Activated T-cell treated with anti-CD3 and anti-CD28 coated beads, Interleukin-2, amount 50 U/mL, for 72 hours (primary cell): ENCODE measurements around the gene PLB1. TPM values are rescaled to one million over a fixed set of nuclear protein-coding genes. Genes with fewer than 3 reads are reported as not detected.

Experiments
- ATAC-seq, 2 donors: fragments of 150-1000 bp; cut with Tn5 transposase; replicated peaks in 1 of 2; 2 replicates each; pipeline ENCODE4 v1.10.0; 2021; ENCODE audit warnings: moderate library complexity in 2 of 2, mild to moderate bottlenecking in 1 of 2
- DNase-seq, 2 donors: peaks; one replicate each; pipeline ENCODE4 v3.0.0; 2021 to 2022; ENCODE audit warnings: mixed read lengths in 1 of 2
- H3K27ac Mint-ChIP-seq: one replicate; pipeline ENCODE4 v1.8.0; 2022; ENCODE audit warnings: mild to moderate bottlenecking, moderate library complexity, mixed read lengths
- H3K27me3 Mint-ChIP-seq: one replicate; pipeline ENCODE4 v1.8.0; 2022; ENCODE audit warnings: low read depth, mixed read lengths
- H3K36me3 Mint-ChIP-seq, 2 donors: one replicate each; pipeline ENCODE4 v1.8.0; 2022; ENCODE audit warnings: mixed read lengths in 2 of 2, mild to moderate bottlenecking in 1 of 2; ENCODE audit not compliant: insufficient read depth in 2 of 2
- H3K4me1 Mint-ChIP-seq: one replicate; pipeline ENCODE4 v1.8.0; 2022; ENCODE audit warnings: low read depth, mixed read lengths
- H3K4me3 Mint-ChIP-seq, 2 donors: one replicate each; pipeline ENCODE4 v1.8.0; 2022; ENCODE audit warnings: mild to moderate bottlenecking in 2 of 2, mixed read lengths in 2 of 2, moderate library complexity in 2 of 2
- H3K9me3 Mint-ChIP-seq, 2 donors: one replicate each; pipeline ENCODE4 v1.8.0; 2022; ENCODE audit warnings: mixed read lengths in 2 of 2
- total RNA-seq, 2 donors: library from RNA; stranded (reverse); gene quantifications; one replicate each; pipeline ENCODE4 v1.2.3, GENCODE V29; 2022

The PLB1 gene
- total RNA-seq, 2 donors from 2014 or later = 0.72 to 1.9 TPM

DNA sequence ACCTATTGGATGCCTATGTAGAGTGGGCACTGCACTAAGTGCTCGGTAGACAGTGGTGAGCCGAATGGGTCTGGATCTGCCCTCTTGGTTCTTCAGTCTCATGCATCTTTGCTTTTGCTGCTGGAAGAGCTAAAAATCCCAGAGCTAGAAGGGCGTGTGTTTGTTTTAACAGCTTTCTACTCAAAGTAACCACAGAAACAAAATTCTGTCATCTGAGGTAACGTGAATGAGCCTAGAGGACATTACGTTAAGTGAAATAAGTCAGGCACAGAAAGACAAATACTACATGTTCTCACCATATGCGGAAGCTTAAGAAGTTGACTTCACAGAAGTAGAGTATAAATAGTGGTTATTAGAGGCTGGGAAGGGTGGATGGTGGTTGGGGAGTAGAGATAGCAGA is 119.8 kb downstream of the PLB1 start:
- DNase-seq = no peak
- peaks cover 56% of the 10 kb centered on the region for H3K4me1 Mint-ChIP-seq
- no peaks in the 10 kb centered on the region for H3K9me3 Mint-ChIP-seq
- peak in 1 of 2 donors; percentile 21 for ATAC-seq
- H3K36me3 Mint-ChIP-seq = no peaks in the 10 kb centered on the region
- no peak overlapping the region for H3K27ac Mint-ChIP-seq
- no peaks in the 10 kb centered on the region for H3K27me3 Mint-ChIP-seq
- H3K4me3 Mint-ChIP-seq = no peak overlapping the region

DNA sequence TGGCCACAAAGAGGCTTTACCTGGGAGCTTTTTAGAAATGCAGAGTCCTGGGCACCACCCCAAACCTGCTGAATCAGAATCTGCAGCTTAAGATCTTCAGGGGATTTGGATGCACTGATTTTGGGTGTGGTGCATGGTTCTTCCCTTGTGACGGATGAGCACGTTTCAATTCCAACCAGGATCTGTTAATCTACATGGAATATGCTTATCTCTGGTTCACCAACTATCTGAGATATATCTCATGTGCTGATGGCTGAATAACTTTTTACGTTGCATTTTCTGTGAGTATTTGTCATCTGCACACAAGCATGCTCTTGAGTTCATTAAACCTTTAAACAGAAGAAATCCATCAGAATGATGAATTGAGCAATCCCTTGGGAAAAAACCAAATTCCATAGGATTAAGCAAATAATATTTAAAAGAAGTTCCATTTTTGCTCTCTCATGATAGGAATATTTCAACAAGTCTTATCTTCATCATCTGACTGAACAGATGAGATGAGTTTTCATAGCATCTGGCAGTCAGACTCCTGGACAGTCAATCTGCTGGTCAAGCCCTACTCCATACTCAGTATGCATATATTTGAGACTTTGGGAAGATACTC is 120.6 kb downstream of the PLB1 start:
- H3K27me3 Mint-ChIP-seq = no peaks in the 10 kb centered on the region
- H3K9me3 Mint-ChIP-seq = no peaks in the 10 kb centered on the region
- H3K4me1 Mint-ChIP-seq = peaks cover 56% of the 10 kb centered on the region
- ATAC-seq = no peak
- H3K4me3 Mint-ChIP-seq = no peak overlapping the region
- no peak overlapping the region for H3K27ac Mint-ChIP-seq
- H3K36me3 Mint-ChIP-seq = no peaks in the 10 kb centered on the region
- DNase-seq = no peak

DNA sequence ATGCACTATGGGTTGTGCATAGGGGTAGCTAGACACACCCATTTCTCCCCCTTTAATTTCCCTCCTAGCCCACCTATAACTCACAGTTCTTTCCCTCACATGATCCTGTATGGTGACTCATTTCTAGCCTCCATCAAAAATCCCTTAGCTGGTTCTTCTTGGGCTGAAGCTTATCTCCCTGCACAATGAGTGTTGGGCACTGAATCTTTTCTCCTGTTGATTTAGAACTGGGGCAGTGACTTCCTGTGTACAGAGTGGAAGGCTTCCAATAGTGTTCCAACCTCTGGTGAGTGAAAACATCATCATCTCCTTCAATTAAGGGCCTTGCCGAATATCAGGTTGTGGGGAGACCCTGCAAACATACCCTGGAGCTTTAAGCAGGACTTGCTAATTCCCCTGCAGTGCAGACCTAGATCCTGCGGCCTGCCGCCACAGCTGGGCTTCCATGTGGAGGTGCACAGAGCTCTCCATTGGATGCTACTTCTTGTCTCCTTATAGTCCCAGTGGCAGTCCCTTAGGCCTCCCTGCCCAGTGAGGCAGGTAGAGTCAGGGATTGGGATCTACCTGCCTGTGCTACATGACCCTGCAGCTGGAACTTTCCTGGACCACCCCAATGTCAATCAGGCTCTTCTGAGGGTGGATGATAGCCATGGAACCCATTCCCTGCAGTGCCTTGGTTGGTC is 121.8 kb downstream of the PLB1 start:
- peaks cover 63% of the 10 kb centered on the region for H3K4me1 Mint-ChIP-seq
- H3K27me3 Mint-ChIP-seq = no peaks in the 10 kb centered on the region
- DNase-seq (no peak), ATAC-seq (no peak)
- H3K27ac Mint-ChIP-seq = no peak overlapping the region
- H3K4me3 Mint-ChIP-seq = no peak overlapping the region
- H3K9me3 Mint-ChIP-seq = no peaks in the 10 kb centered on the region
- no peaks in the 10 kb centered on the region for H3K36me3 Mint-ChIP-seq

GRCh38 chr2:28618221-28619141 is 122.6 kb downstream of the PLB1 start:
- Mint-ChIP-seq H3K4me1 (peaks cover 71% of the 10 kb centered on the region), H3K9me3 (no peaks in the 10 kb centered on the region), H3K36me3 (no peaks in the 10 kb centered on the region), H3K27me3 (no peaks in the 10 kb centered on the region), H3K27ac (no peak overlapping the region), H3K4me3 (no peak overlapping the region)
- no peak for DNase-seq
- no peak for ATAC-seq

GRCh38 chr2:28619213-28620196 is 123.6 kb downstream of the PLB1 start:
- Mint-ChIP-seq H3K4me1 (peaks cover 81% of the 10 kb centered on the region), H3K4me3 (peak overlapping the region in 1 of 2 donors; percentile 31), H3K9me3 (no peaks in the 10 kb centered on the region), H3K27me3 (no peaks in the 10 kb centered on the region), H3K27ac (peak overlapping the region; percentile 8), H3K36me3 (no peaks in the 10 kb centered on the region)
- DNase-seq (no peak), ATAC-seq (no peak)

- Mint-ChIP-seq H3K36me3 (no peaks in the 10 kb centered on the region), H3K9me3 (no peaks in the 10 kb centered on the region), H3K4me1 (peaks cover 90% of the 10 kb centered on the region), H3K4me3 (peak overlapping the region in 1 of 2 donors; percentile 26), H3K27ac (no peak overlapping the region), H3K27me3 (no peaks in the 10 kb centered on the region)
- DNase-seq = no peak
- ATAC-seq = no peak
These were observed 124.5 kb downstream of the PLB1 start for GRCh38 chr2:28620291-28620793.

DNA sequence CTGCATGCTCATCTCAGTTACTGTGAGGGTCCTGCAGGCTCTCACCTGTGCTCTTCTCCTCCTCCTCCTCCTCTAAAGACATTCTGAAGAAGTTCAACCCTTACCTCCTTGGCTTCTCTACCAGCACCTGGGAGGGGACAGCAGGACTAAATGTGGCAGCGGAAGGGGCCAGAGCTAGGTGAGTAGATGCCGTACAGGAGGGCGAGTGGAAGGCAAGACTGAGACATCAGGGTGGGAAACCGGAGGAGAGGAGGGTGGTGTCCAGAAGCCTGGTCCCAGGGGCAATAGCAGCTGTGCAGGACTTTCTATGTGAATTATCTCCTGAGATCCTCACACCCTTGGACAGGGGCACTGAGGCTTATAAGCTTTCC is 124.9 kb downstream of the PLB1 start:
- H3K4me3 Mint-ChIP-seq = peak overlapping the region; percentile 33 to 89
- ATAC-seq (no peak), DNase-seq (no peak)
- H3K27me3 Mint-ChIP-seq = no peaks in the 10 kb centered on the region
- no peaks in the 10 kb centered on the region for H3K9me3 Mint-ChIP-seq
- no peaks in the 10 kb centered on the region for H3K36me3 Mint-ChIP-seq
- H3K4me1 Mint-ChIP-seq = peaks cover 94% of the 10 kb centered on the region
- no peak overlapping the region for H3K27ac Mint-ChIP-seq

DNA sequence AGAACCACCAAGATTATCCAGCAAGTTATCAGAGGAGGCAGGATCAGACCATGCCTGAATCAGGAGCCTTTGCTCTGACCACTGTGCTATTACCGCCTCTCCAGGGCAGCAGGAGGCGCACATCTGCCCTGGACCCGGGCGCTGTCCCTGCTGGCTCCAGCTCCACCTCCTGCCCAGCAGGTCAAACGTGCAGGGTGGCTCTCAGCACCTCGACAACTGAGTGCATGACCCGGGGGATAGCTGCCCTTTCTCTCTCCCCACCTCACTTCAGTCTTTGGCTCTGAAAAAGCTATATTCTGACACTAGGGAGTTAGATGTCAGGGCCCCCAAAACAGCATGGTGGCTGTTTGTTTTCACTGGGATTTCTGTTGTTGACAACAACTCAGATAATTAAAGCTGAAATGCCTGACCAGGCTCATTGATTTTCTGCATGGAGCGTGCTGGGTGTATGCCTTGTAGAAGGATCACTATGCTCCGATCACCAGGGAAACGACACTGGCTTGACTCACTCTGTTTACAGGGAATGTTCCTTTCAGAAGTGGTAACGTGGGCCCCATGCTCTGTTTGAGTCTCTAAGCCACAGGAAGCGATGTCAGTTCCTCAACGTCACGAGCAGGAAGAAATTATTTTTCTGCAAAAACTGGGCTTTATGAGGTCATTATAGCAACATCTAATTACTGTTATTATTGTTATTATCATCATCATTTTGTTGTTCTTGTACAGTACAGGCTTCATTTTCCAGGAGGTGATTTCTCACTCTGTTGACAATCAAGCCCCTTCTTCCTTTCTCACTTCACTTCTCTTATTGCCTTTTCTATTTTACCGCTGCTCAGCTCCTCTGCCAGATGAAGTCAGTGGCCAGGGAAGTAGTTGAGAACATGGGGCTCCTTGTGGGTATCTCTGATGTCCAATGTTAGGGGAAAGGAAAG is 125.6 kb downstream of the PLB1 start:
- H3K27ac Mint-ChIP-seq = peak overlapping the region; percentile 92
- ATAC-seq (peak; percentile 75 to 86), DNase-seq (peak; percentile 68 to 69)
- no peaks in the 10 kb centered on the region for H3K27me3 Mint-ChIP-seq
- H3K36me3 Mint-ChIP-seq = no peaks in the 10 kb centered on the region
- H3K9me3 Mint-ChIP-seq = no peaks in the 10 kb centered on the region
- H3K4me3 Mint-ChIP-seq = peak overlapping the region; percentile 76 to 89
- H3K4me1 Mint-ChIP-seq = peaks cover 99% of the 10 kb centered on the region

GRCh38 chr2:28622101-28622499 is 126.2 kb downstream of the PLB1 start:
- Mint-ChIP-seq H3K36me3 (no peaks in the 10 kb centered on the region), H3K27ac (peak overlapping the region; percentile 92), H3K9me3 (no peaks in the 10 kb centered on the region), H3K4me1 (peaks cover 99% of the 10 kb centered on the region), H3K27me3 (no peaks in the 10 kb centered on the region), H3K4me3 (peak overlapping the region; percentile 76 to 89)
- DNase-seq = no peak
- no peak for ATAC-seq

DNA sequence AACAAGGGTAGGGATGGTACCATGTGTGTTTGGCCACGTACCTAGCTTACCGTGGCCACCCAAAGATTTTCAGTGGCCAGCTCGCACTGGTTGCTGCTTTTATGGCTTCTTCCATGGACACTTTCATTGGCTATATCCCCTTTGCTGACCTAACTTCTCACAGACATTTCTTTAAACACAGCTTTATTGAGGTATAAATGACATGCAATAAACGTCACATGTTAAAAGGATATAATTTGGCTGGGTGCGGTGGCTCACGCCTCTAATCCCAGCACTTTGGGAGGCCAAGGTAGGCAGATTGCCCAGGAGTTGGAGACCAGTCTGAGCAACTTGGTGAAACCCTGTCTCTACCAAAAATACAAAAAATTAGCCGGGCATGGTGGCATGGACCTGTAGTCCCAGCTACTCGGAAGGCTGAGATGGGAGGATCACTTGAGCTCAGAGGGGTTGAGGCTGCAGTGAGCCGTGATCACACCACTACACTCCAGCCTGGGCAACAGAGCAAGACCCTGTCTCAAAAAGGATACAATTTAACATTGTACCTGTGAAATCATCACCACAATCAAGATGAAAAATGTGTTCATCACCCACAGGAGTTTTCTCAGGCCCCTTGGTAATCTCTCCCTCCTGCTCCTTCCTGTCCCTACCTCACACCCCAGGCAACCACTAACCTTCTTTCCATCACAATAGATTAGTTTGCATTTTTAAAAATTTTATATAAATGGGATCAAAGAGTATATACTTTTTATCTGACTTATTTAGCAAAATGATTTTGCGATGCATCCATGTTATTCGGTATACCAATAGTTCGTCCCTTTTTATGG is 127.9 kb downstream of the PLB1 start:
- no peaks in the 10 kb centered on the region for H3K9me3 Mint-ChIP-seq
- H3K4me1 Mint-ChIP-seq = peaks cover 93% of the 10 kb centered on the region
- H3K4me3 Mint-ChIP-seq = peak overlapping the region; percentile 76 to 87
- H3K27ac Mint-ChIP-seq = peak overlapping the region; percentile 95
- H3K27me3 Mint-ChIP-seq = no peaks in the 10 kb centered on the region
- ATAC-seq (no peak), DNase-seq (no peak)
- no peaks in the 10 kb centered on the region for H3K36me3 Mint-ChIP-seq

GRCh38 chr2:28624436-28624792 is 128.6 kb downstream of the PLB1 start:
- peaks cover 88% of the 10 kb centered on the region for H3K4me1 Mint-ChIP-seq

More at GRCh38 chr2:28624436-28624792, 128.6 kb downstream of the PLB1 start:
- no peaks in the 10 kb centered on the region for H3K27me3 Mint-ChIP-seq
- H3K27ac Mint-ChIP-seq = peak overlapping the region; percentile 95
- H3K36me3 Mint-ChIP-seq = no peaks in the 10 kb centered on the region
- no peaks in the 10 kb centered on the region for H3K9me3 Mint-ChIP-seq
- H3K4me3 Mint-ChIP-seq = peak overlapping the region; percentile 76 to 87
- DNase-seq (no peak), ATAC-seq (no peak)
